Brain pericyte (primary cell): ENCODE data around the gene IL5.
"Not testable (repeated sequence)": the region's sequence is repeated elsewhere in the genome, so short reads cannot be mapped to it uniquely, and the experiment has no call there.

ENCODE experiments used
- DNase-seq: peaks from one replicate; pipeline ENCODE4 v3.0.0-alpha.2; 2012; ENCODE audit warnings: low read depth, low spot score

Gene IL5

GRCh38 chr5:132528866-132529634 lies 14.3 kb downstream of the IL5 start:
- DNase-seq = no peak

GRCh38 chr5:132528021-132528420 lies 15.3 kb downstream of the IL5 start:
- no peak for DNase-seq

GRCh38 chr5:132526974-132527564 lies 16.3 kb downstream of the IL5 start:
- DNase-seq = no peak

- DNase-seq = peak; percentile 5
Observed at GRCh38 chr5:132526290-132526973, 16.9 kb downstream of the IL5 start.

- DNase-seq = no peak
Observed at GRCh38 chr5:132525299-132525724, 18.0 kb downstream of the IL5 start.

- not testable (repeated sequence) for DNase-seq
Observed at GRCh38 chr5:132524877-132525276, 18.4 kb downstream of the IL5 start.

GRCh38 chr5:132522067-132522466 lies 21.3 kb downstream of the IL5 start:
- not testable (repeated sequence) for DNase-seq

GRCh38 chr5:132513618-132514336 lies 29.5 kb downstream of the IL5 start:
- DNase-seq = not testable (repeated sequence)

GRCh38 chr5:132510076-132510475 lies 33.2 kb downstream of the IL5 start:
- DNase-seq = no peak

GRCh38 chr5:132506094-132506692 lies 37.1 kb downstream of the IL5 start:
- no peak for DNase-seq

- DNase-seq = no peak
Observed at GRCh38 chr5:132505641-132506040, 37.7 kb downstream of the IL5 start.

GRCh38 chr5:132504746-132505145 lies 38.6 kb downstream of the IL5 start:
- DNase-seq = no peak

- no peak for DNase-seq
Observed at GRCh38 chr5:132503244-132503643, 40.1 kb downstream of the IL5 start.

GRCh38 chr5:132501961-132502931 lies 41.1 kb downstream of the IL5 start:
- no peak for DNase-seq

- no peak for DNase-seq
Observed at GRCh38 chr5:132501629-132501956, 41.7 kb downstream of the IL5 start.

GRCh38 chr5:132500931-132501628 lies 42.2 kb downstream of the IL5 start:
- DNase-seq = no peak

- DNase-seq = no peak
Observed at GRCh38 chr5:132500244-132500930, 42.9 kb downstream of the IL5 start.

- DNase-seq = no peak
Observed at GRCh38 chr5:132499440-132500243, 43.7 kb downstream of the IL5 start.
